Osteocyte (in vitro differentiated cells): ENCODE results near the gene CHORDC1. TPM values are rescaled to one million over a fixed set of nuclear protein-coding genes. Genes with fewer than 3 reads are reported as not detected.
"Not testable (repeated sequence)": the region's sequence is repeated elsewhere in the genome, so short reads cannot be mapped to it uniquely, and the experiment has no call there.

Experiments used
- DNase-seq: peaks from one replicate; pipeline ENCODE4 v3.0.0; 2021; ENCODE audit warnings: mixed read lengths; ENCODE audit not compliant: unreplicated experiment; ENCODE audit errors: extremely low spot score
- H3K27ac Mint-ChIP-seq: one replicate; pipeline ENCODE4 v1.8.0; 2021; ENCODE audit warnings: mild to moderate bottlenecking, mixed read lengths; ENCODE audit not compliant: unreplicated experiment
- H3K27me3 Mint-ChIP-seq: one replicate; pipeline ENCODE4 v1.8.0; 2021; ENCODE audit warnings: mixed read lengths; ENCODE audit not compliant: unreplicated experiment
- H3K36me3 Mint-ChIP-seq: one replicate; pipeline ENCODE4 v1.8.0; 2021; ENCODE audit warnings: mixed read lengths; ENCODE audit not compliant: unreplicated experiment
- H3K4me1 Mint-ChIP-seq: one replicate; pipeline ENCODE4 v1.8.0; 2021; ENCODE audit warnings: mixed read lengths; ENCODE audit not compliant: unreplicated experiment
- H3K4me3 Mint-ChIP-seq: one replicate; pipeline ENCODE4 v1.8.0; 2021; ENCODE audit warnings: mild to moderate bottlenecking, moderate library complexity, mixed read lengths; ENCODE audit not compliant: unreplicated experiment
- H3K9me3 Mint-ChIP-seq: one replicate; pipeline ENCODE4 v1.8.0; 2021; ENCODE audit warnings: mixed read lengths; ENCODE audit not compliant: unreplicated experiment
- CTCF ChIP-seq: fragments of 200-600 bp; sonication (generic); IDR thresholded peaks from 2 replicates; pipeline ENCODE4 v1.5.0; 2021; ENCODE audit warnings: antibody characterized with exemption, mild to moderate bottlenecking, moderate library complexity
- total RNA-seq: library from RNA; stranded (reverse); gene quantifications from 2 replicates; pipeline ENCODE4 v1.2.1, GENCODE V29; 2021

CHORDC1 gene
- total RNA-seq, 1 donor from 2014 or later, result 35.1 TPM

GRCh38 chr11:90171359-90171758 lies 51.5 kb downstream of the CHORDC1 start:
- no peak overlapping the region for H3K27ac Mint-ChIP-seq
- H3K9me3 Mint-ChIP-seq, result no peaks in the 10 kb centered on the region
- DNase-seq, result no peak
- no peaks in the 10 kb centered on the region for H3K36me3 Mint-ChIP-seq
- no peak for TF ChIP-seq CTCF
- no peaks in the 10 kb centered on the region for H3K27me3 Mint-ChIP-seq
- no peak overlapping the region for H3K4me3 Mint-ChIP-seq
- no peaks in the 10 kb centered on the region for H3K4me1 Mint-ChIP-seq

- TF ChIP-seq CTCF, result no peak
- Mint-ChIP-seq H3K36me3 (no peaks in the 10 kb centered on the region), H3K4me3 (no peak overlapping the region), H3K9me3 (no peaks in the 10 kb centered on the region), H3K27ac (no peak overlapping the region), H3K4me1 (no peaks in the 10 kb centered on the region), H3K27me3 (no peaks in the 10 kb centered on the region)
- no peak for DNase-seq
Measured at GRCh38 chr11:90168571-90168970, 54.3 kb downstream of the CHORDC1 start.

- H3K4me3 Mint-ChIP-seq, DNase-seq, H3K36me3 Mint-ChIP-seq, H3K4me1 Mint-ChIP-seq, H3K27me3 Mint-ChIP-seq, H3K9me3 Mint-ChIP-seq, H3K27ac Mint-ChIP-seq: not testable (repeated sequence)
Measured at GRCh38 chr11:90167704-90168103, 55.1 kb downstream of the CHORDC1 start.

GRCh38 chr11:90166982-90167573 lies 55.8 kb downstream of the CHORDC1 start:
- not testable (repeated sequence) for H3K36me3 Mint-ChIP-seq, H3K9me3 Mint-ChIP-seq, DNase-seq, H3K4me1 Mint-ChIP-seq, H3K4me3 Mint-ChIP-seq, H3K27ac Mint-ChIP-seq, H3K27me3 Mint-ChIP-seq

Other genes starting within 250 kb of the CHORDC1 start
- not detected in 2 replicates for gene TRIM49C, start 191.9 kb downstream of the CHORDC1 start, total RNA-seq
- not detected in 2 replicates for gene UBTFL1, start 137.1 kb downstream of the CHORDC1 start, total RNA-seq
- gene NAALAD2, start 88.4 kb downstream of the CHORDC1 start, total RNA-seq, result 3.9 and 5.5 TPM in 2 replicates